ENCODE data around the gene CHD1.

DNA sequence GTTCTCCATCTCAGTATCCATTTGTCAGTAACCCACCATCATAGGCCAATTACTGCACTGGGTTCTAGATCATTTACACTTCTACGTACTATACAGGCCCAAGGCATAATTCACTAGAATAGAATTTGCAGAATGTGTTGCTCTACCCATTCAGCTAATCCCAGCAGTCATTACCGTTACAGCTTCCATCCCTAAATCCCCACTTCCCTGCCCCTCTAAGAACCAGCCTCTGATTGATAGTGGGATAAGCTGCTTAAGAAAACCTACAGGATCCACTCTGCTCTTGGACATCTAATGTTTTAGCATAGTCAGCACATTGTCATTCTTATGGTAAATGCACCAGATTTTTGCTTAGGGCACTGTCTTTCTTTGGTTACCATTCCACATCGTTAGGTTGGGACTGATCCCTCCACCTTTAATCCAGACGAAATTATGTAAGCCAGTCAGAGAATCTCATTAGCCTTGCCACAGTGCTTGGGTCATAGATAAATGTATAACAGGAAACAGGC, 39.3 kb upstream of the CHD1 start:
- TF ChIP-seq EP300 (IDR thresholded peaks at IDR 0.05), result no peak
- no peak for TF ChIP-seq POLR2A (IDR thresholded peaks at IDR 0.05)
- TF ChIP-seq CTCF (IDR thresholded peaks at IDR 0.05), result no peak

Data from tibial nerve (tissue), 4 donors.